ENCODE measurements around the gene PIP5KL1. TPM values are rescaled to one million over a fixed set of nuclear protein-coding genes. Genes with fewer than 3 reads are reported as not detected.

PIP5KL1 gene
- total and polyA plus RNA-seq, 8 donors = 0.50 to 98.0 (median 3.3) TPM; not detected in 1

GRCh38 chr9:127937388-127938297 lies 7.1 kb upstream of the PIP5KL1 start, which contains the start of gene DPM2:
TSS of gene DPM2 (minus strand) at chr9:127937854. CDS start at chr9:127937820, 34 bp downstream.
- Histone ChIP-seq H3K27ac (peak within 1 kb of the TSS; percentile 43 to 84 (median 74)), H3K27me3 (no peaks in the 10 kb centered on the region), H3K9me3 (no peaks in the 10 kb centered on the region), H3K4me3 (peak within 1 kb of the TSS; percentile 75 to 89 (median 79)), H3K4me1 (peaks cover 34 to 54% (median 43%) of the 10 kb centered on the region in 4 donors), H3K36me3 (peaks cover 16 to 53% (median 32%) of the 10 kb centered on the region in 4 donors)
- intact Hi-C loops (cut with DNase I; ENCODE audit: low total_unique reads) = no loop called here
- 2 to 5% (median 4%) methylated on average over 43 to 60 of the region's 60 CpGs for WGBS, 5 donors
- TF ChIP-seq POLR2AphosphoS5 (IDR thresholded peaks at IDR 0.05) = peak; percentile 44 to 97 (median 87)
- no peak for TF ChIP-seq EP300 (IDR thresholded peaks at IDR 0.05)
- DNase-seq = peak; percentile 83 to 97

DNA sequence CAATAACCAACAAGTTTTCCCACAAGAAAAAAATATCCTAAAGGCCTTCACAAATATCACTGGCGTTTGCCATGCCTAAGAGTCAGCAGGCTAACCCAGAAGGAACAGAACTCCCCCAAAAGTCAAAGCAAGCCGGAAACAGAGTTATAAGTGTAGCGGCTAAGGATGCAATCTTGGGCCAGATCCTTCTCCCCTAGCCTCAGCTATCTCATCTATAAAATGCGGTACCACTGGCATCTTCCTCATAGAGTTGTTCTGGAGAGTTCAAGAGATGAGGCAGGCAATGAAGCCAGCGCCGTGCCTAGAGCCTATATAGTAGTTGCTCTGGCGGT lies 6.4 kb upstream of the PIP5KL1 start:
- peak overlapping the region in 4 of 5 donors; percentile 69 to 84 (median 76) for H3K27ac ChIP-seq
- no peaks in the 10 kb centered on the region for H3K9me3 ChIP-seq
- no peaks in the 10 kb centered on the region for H3K27me3 ChIP-seq
- DNase-seq = no peak
- intact Hi-C loops (cut with DNase I; ENCODE audit: low total_unique reads) = no loop called here
- no peak for TF ChIP-seq POLR2AphosphoS5 (IDR thresholded peaks at IDR 0.05)
- no peak for TF ChIP-seq CTCF (IDR thresholded peaks at IDR 0.05)
- TF ChIP-seq POLR2A (IDR thresholded peaks at IDR 0.05) = no peak
- no peak for TF ChIP-seq EP300 (IDR thresholded peaks at IDR 0.05)
- H3K4me3 ChIP-seq = peak overlapping the region; percentile 75 to 89 (median 79)
- H3K36me3 ChIP-seq = peaks cover 10 to 46% (median 26%) of the 10 kb centered on the region in 4 donors
- peaks cover 28 to 48% (median 37%) of the 10 kb centered on the region in 4 donors for H3K4me1 ChIP-seq
- 5 to 15% (median 9%) methylated on average over 7 of the region's 7 CpGs for WGBS, 5 donors

DNA sequence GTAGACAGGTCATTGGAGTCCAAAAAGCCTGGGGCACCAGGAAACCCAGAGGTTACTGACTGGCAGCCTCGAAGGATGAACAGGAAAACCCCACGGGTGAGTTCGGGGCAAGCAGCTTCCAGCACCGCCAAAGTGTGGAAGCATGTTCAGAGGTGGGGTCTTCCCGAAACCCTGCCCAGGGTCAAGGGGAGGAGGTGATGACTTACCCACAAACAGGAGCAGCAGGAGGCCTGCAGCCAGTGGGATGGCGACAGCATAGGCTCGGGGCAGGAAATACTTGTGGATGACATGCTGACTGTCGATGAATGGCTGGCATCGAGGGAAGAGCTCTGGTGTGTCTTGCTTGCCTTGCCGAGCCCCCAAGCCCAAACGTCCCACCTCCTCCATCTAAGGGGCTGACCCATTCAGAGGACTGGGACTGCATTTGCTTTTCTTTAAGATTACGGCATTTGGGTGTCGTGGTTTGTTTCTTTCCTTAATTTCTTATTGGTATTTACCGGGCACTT lies 5.8 kb upstream of the PIP5KL1 start:
- TF ChIP-seq POLR2A (IDR thresholded peaks at IDR 0.05) (no peak), CTCF (IDR thresholded peaks at IDR 0.05) (no peak), POLR2AphosphoS5 (IDR thresholded peaks at IDR 0.05) (no peak), EP300 (IDR thresholded peaks at IDR 0.05) (no peak)
- intact Hi-C loops (cut with DNase I; ENCODE audit: low total_unique reads) = no loop called here
- Histone ChIP-seq H3K27me3 (no peaks in the 10 kb centered on the region), H3K36me3 (peaks cover 6 to 40% (median 21%) of the 10 kb centered on the region in 4 donors), H3K9me3 (no peaks in the 10 kb centered on the region), H3K4me3 (peak overlapping the region in 3 of 4 donors; percentile 79 to 89 (median 79)), H3K4me1 (peaks cover 32 to 51% (median 36%) of the 10 kb centered on the region in 4 donors), H3K27ac (no peak overlapping the region)
- DNase-seq = no peak
- WGBS, 5 donors = 71 to 78% (median 75%) methylated on average over 14 of the region's 14 CpGs

- Histone ChIP-seq H3K36me3 (peaks cover 0 to 34% (median 17%) of the 10 kb centered on the region in 4 donors), H3K4me3 (peak overlapping the region in 2 of 4 donors; percentile 79 to 89), H3K9me3 (no peaks in the 10 kb centered on the region), H3K27ac (no peak overlapping the region), H3K4me1 (peaks cover 38 to 57% (median 42%) of the 10 kb centered on the region in 4 donors), H3K27me3 (peaks cover 0 to 5% (median 0%) of the 10 kb centered on the region in 3 donors)
- DNase-seq = no peak
- TF ChIP-seq POLR2A (IDR thresholded peaks at IDR 0.05) (no peak), POLR2AphosphoS5 (IDR thresholded peaks at IDR 0.05) (no peak), EP300 (IDR thresholded peaks at IDR 0.05) (no peak), CTCF (IDR thresholded peaks at IDR 0.05) (no peak)
- intact Hi-C loops (cut with DNase I; ENCODE audit: low total_unique reads) = no loop called here
- 67 to 78% (median 70%) methylated on average over 4 of the region's 4 CpGs for WGBS, 5 donors
These were observed 5.2 kb upstream of the PIP5KL1 start for GRCh38 chr9:127935765-127936221.
